Fibroblast of mammary gland (primary cell): Measurements from ENCODE around the gene NR5A1.

ENCODE experiments used
- DNase-seq: peaks from one replicate; pipeline ENCODE4 v3.0.0-alpha.2; 2010; ENCODE audit warnings: low read depth
- H3K4me3 ChIP-seq: 2 replicates; pipeline ENCODE4 v1.5.1; 2011; ENCODE audit warnings: low read depth, mild to moderate bottlenecking, low read length, moderate library complexity; ENCODE audit not compliant: control insufficient read depth
- TF ChIP-seq, protein P1 (sequence below): conservative IDR thresholded peaks from 2 replicates; pipeline ENCODE4 v1.5.1; 2011; ENCODE audit warnings: low read depth, low read length, inconsistent platforms; ENCODE audit not compliant: control insufficient read depth, insufficient read depth

NR5A1 gene

DNA sequence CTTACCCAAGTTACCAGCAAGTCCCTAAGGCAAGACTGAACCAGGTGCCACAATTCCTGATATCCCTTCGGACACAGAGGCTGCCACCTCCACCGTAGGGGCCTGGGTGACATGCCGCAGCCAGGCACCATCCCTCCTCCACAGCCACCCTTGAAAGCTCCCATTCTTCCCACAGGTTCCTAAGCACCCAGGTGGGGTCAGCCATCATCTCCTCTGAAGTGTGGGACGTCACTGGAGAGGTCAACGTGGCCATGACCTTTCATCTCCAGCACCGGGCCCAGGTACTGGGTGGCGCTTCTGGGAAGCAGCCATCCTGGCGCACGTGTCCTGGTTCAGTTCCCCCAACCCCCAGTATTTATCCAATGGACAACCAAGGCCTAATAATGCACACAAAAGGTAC is 48.8 kb downstream of the NR5A1 start:
- TF ChIP-seq, protein P1, sequence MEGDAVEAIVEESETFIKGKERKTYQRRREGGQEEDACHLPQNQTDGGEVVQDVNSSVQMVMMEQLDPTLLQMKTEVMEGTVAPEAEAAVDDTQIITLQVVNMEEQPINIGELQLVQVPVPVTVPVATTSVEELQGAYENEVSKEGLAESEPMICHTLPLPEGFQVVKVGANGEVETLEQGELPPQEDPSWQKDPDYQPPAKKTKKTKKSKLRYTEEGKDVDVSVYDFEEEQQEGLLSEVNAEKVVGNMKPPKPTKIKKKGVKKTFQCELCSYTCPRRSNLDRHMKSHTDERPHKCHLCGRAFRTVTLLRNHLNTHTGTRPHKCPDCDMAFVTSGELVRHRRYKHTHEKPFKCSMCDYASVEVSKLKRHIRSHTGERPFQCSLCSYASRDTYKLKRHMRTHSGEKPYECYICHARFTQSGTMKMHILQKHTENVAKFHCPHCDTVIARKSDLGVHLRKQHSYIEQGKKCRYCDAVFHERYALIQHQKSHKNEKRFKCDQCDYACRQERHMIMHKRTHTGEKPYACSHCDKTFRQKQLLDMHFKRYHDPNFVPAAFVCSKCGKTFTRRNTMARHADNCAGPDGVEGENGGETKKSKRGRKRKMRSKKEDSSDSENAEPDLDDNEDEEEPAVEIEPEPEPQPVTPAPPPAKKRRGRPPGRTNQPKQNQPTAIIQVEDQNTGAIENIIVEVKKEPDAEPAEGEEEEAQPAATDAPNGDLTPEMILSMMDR = no peak
- no peak overlapping the region for H3K4me3 ChIP-seq
- no peak for DNase-seq

DNA sequence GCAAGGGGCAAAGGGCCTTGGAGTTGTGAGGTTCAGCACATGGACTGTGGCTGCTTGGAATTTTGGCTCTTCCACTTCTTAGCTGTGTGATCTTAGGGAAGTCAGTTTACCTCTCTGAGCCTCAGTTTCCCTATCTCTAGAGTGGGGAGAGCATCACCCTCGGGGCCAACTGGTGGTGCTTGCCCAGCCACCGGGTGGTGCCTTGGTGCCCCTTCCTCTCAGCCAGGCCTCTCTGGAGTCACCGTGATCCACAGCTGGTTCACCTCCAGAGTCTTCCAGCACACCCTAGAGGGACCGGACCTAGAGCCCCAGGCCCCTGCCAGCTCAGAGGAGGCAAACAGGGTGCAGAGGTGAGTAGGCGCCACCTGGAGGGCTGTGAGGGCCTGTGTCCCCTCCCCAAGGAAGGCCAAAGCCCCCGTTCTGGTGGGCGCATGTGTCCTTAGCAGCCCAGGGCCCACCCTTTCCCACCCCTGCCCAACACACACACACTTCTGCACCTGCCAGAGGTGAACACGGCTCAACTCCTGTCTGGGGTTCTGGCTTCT is 49.2 kb downstream of the NR5A1 start:
- TF ChIP-seq, protein P1 = no peak
- no peak overlapping the region for H3K4me3 ChIP-seq
- DNase-seq = no peak

DNA sequence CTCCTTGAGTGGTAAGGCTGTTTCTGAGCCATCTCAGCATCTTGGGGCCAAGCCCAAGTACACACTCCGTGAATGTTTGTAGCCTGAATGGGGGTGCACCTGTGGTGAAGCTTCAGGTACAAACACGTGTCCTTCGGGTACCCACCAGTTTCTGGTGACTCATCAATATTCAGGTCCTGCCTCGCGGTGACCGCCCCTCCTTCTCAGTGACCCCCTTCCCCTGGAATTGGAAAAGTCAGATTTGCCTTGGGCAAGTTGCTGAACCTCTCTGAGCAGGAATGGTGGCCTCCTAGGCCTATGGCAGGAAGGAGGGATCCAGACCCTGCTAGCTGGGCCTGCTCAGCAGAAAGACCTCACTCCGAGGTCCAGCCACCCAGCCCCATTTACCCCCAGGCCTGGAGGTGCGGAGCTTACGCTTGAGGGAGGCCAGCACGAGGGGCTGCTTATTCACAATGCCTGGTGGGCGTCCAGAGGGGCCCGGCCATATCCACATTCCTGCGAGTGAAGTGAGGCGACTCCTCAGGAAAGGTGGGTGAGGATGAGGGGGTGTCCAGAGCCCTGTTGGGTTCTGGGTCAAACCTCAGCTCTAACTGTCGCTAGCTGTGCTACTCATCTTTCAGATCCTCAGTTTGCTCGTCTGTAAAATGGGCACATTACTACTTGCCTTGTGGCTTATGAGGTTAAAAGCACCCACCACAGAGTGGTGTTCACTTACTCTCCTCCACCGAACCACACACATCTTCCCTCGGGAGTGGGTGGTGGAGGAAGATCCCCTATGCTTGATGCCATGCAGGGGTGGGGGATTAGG is 49.9 kb downstream of the NR5A1 start:
- TF ChIP-seq, protein P1 = no peak
- no peak for DNase-seq
- H3K4me3 ChIP-seq = no peak overlapping the region

DNA sequence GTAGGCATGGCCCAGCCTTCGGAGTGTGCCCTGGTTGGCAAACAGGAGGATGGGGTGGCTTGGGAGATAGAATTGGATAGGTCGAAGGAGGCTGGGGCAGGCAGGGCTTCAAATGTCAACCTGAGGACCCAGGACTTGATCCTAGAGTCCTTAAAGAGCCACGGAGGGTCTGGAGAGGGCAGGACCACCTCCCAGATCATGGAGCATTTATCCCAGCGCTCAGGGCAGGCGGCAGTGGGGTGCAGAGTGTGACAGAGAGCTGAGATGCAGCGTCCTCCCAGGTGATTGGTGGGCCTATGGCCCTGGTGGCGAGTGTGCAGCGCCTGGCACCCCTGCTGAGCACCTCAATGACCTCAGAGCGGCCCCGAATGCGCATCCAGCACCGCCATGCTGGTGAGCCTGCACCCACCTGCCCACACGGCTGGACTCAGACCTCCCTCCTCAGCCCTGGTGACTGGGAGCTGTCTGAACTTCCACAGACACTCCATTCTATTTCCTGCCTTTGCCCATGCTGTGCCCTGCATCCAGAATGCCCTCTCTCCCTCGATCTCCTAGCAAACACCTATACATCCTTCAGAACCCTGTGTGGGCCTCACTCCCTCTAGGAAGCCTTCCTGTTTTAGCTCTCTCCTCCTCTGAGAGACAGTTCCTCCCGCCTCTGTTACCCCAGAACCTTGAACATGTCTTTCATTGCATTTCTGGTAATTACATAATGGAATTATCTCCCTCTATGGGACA is 50.7 kb downstream of the NR5A1 start:
- no peak for DNase-seq
- TF ChIP-seq, protein P1 = no peak
- no peak overlapping the region for H3K4me3 ChIP-seq

DNA sequence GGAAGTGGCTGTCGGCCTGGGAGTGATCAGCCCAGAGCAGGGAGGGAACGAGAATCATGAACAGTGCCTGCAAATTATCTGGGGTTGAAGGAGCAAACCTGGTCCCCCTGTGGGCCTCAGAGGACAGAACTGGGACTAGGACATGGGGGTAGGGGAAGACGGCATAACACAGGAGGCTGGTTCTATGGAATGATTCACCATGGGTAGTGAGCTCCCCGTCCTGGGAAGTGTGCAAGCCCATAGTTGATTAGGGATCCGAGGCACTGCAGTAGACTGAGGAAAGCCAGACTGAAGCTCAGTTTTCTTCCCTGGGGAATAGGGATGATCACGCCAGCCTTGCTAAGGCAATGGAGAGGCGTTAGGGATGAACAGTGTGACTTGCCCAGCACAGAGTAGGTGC is 51.4 kb downstream of the NR5A1 start:
- no peak overlapping the region for H3K4me3 ChIP-seq
- DNase-seq = no peak
- TF ChIP-seq, protein P1 = no peak

DNA sequence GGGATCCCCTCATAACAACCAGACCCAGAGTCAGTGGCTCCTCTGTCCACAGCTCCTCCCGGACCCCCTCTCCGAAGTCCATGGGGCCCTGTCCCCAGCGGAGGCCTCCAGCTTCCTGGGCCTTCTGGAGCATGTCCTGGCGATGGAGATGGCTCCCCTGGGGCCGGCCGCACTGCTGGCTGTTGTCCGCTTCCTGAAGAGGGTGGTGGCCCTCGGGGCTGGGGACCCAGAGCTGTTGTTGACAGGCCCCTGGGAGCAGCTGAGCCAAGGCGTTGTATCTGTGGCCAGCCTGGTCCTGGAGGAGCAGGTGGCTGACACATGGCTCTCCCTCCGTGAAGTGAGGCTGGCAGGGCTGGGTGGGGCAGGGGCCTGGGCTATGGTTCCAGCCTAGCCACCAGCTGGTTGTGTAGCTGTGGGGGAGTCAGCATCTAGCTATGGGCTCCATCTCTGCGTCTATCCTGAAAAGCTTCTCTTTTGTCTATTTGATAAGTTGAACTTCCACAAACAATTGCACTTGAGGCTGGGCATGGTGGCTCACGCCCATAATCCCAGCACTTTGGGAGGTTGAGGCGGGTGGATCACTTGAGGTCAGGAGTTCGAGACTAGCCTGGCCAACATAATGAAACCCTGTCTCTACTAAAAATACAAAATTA is 52.3 kb downstream of the NR5A1 start:
- H3K4me3 ChIP-seq = no peak overlapping the region
- DNase-seq = no peak
- TF ChIP-seq, protein P1 = no peak
